ENCODE measurements around the gene PRR20G. TPM values are rescaled to one million over a fixed set of nuclear protein-coding genes. Genes with fewer than 3 reads are reported as not detected.

Gene PRR20G
- not detected in 2 replicates for total RNA-seq

DNA sequence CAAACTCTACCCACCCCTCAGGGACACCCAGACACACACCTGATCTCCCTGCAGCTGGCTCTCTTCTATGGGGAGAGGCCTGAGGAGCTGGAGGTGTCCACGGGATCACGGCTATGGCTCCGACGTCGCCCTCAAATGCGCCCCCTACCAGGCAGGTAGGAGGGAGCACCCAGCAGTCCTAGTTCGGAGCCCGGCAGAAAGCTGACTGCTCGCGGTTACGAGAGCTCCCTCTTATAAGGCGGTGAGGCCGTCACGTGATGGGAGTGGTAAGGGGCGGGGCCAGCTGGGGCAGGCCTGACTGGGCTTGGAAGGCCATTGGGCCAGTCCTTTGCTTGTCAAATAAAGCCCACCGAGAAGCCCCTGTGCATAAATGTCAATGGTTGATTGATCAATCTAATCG lies at the start of gene PRR20G:
TSS of gene PRR20G (minus strand) at position 207 of the 400 bp plus-strand sequence. CDS start 681 bp downstream, outside the sequence.

Other genes with a start within 250 kb of the PRR20G start
- gene PRR23E, start 94.9 kb downstream of the PRR20G start, total RNA-seq, result not detected in 2 replicates

All from tracheal epithelial cell (primary cell).